ENCODE measurements around the gene TMEM144.
"Not testable (repeated sequence)": the region's sequence is repeated elsewhere in the genome, so short reads cannot be mapped to it uniquely, and the experiment has no call there.

Gene TMEM144

GRCh38 chr4:158236304-158237030 lies 26.2 kb downstream of the TMEM144 start:
- no peak for DNase-seq (ENCODE audit: low read depth)

- no peak for DNase-seq (ENCODE audit: low read depth)
Measured at GRCh38 chr4:158238575-158238974, 28.3 kb downstream of the TMEM144 start.

- DNase-seq (ENCODE audit: low read depth), result no peak
Measured at GRCh38 chr4:158239196-158239595, 28.9 kb downstream of the TMEM144 start.

- no peak for DNase-seq (ENCODE audit: low read depth)
Measured at GRCh38 chr4:158243071-158243470, 32.8 kb downstream of the TMEM144 start.

GRCh38 chr4:158250321-158250720 lies 40.0 kb downstream of the TMEM144 start:
- DNase-seq (ENCODE audit: low read depth), result no peak

GRCh38 chr4:158253350-158253980 lies 43.2 kb downstream of the TMEM144 start:
- DNase-seq (ENCODE audit: low read depth), result peak; percentile 16

GRCh38 chr4:158254292-158254691 lies 44.0 kb downstream of the TMEM144 start:
- no peak for DNase-seq (ENCODE audit: low read depth)

GRCh38 chr4:158255727-158256324 lies 45.5 kb downstream of the TMEM144 start:
- no peak for DNase-seq (ENCODE audit: low read depth)

GRCh38 chr4:158259955-158260575 lies 49.8 kb downstream of the TMEM144 start:
- no peak for DNase-seq (ENCODE audit: low read depth)

- no peak for DNase-seq (ENCODE audit: low read depth)
Measured at GRCh38 chr4:158261480-158261879, 51.2 kb downstream of the TMEM144 start.

- DNase-seq (ENCODE audit: low read depth), result no peak
Measured at GRCh38 chr4:158268553-158268952, 58.3 kb downstream of the TMEM144 start.

- DNase-seq (ENCODE audit: low read depth), result no peak
Measured at GRCh38 chr4:158274636-158275035, 64.3 kb downstream of the TMEM144 start.

- no peak for DNase-seq (ENCODE audit: low read depth)
Measured at GRCh38 chr4:158277558-158277957, 67.3 kb downstream of the TMEM144 start.

- not testable (repeated sequence) for DNase-seq (ENCODE audit: low read depth)
Measured at GRCh38 chr4:158279052-158279451, 68.8 kb downstream of the TMEM144 start.

GRCh38 chr4:158280856-158281255 lies 70.6 kb downstream of the TMEM144 start:
- DNase-seq (ENCODE audit: low read depth), result no peak

GRCh38 chr4:158282252-158282651 lies 72.0 kb downstream of the TMEM144 start:
- DNase-seq (ENCODE audit: low read depth), result no peak

- DNase-seq (ENCODE audit: low read depth), result no peak
Measured at GRCh38 chr4:158285429-158286216, 75.3 kb downstream of the TMEM144 start.

- no peak for DNase-seq (ENCODE audit: low read depth)
Measured at GRCh38 chr4:158290912-158291311, 80.6 kb downstream of the TMEM144 start.

GRCh38 chr4:158291334-158292055 lies 81.2 kb downstream of the TMEM144 start:
- DNase-seq (ENCODE audit: low read depth), result no peak

- DNase-seq (ENCODE audit: low read depth), result no peak
Measured at GRCh38 chr4:158292156-158292555, 81.9 kb downstream of the TMEM144 start.

GRCh38 chr4:158295053-158295452 lies 84.8 kb downstream of the TMEM144 start:
- no peak for DNase-seq (ENCODE audit: low read depth)
